NB4 (cell line): ENCODE measurements around the gene IPPK.

Source experiments
- DNase-seq: peaks from one replicate; pipeline ENCODE4 v3.0.0; 2010; ENCODE audit warnings: low read depth
- H3K4me3 ChIP-seq: one replicate; pipeline ENCODE4 v1.5.1; 2011; ENCODE audit warnings: mild to moderate bottlenecking, low read depth, low read length, moderate library complexity
- MYC ChIP-seq: IDR thresholded peaks from 2 replicates; pipeline ENCODE4 v1.6.1; 2011; ENCODE audit warnings: low read depth, low read length
- POLR2A ChIP-seq: IDR thresholded peaks from 2 replicates; pipeline ENCODE4 v1.6.1; 2011; ENCODE audit warnings: mild to moderate bottlenecking; ENCODE audit not compliant: insufficient read length; ENCODE audit errors: extremely low read depth
- TF ChIP-seq, protein P1 (sequence below): IDR thresholded peaks from one replicate; pipeline ENCODE4 v1.5.1; 2012; ENCODE audit warnings: low read depth, low read length
- TF ChIP-seq, protein P2 (sequence below): IDR thresholded peaks from 2 replicates; pipeline ENCODE4 v1.6.1; 2011; ENCODE audit warnings: low read depth, low read length

IPPK gene

GRCh38 chr9:92649007-92649406 lies 20.9 kb downstream of the IPPK start:
- no peak for TF ChIP-seq MYC
- TF ChIP-seq, protein P1, sequence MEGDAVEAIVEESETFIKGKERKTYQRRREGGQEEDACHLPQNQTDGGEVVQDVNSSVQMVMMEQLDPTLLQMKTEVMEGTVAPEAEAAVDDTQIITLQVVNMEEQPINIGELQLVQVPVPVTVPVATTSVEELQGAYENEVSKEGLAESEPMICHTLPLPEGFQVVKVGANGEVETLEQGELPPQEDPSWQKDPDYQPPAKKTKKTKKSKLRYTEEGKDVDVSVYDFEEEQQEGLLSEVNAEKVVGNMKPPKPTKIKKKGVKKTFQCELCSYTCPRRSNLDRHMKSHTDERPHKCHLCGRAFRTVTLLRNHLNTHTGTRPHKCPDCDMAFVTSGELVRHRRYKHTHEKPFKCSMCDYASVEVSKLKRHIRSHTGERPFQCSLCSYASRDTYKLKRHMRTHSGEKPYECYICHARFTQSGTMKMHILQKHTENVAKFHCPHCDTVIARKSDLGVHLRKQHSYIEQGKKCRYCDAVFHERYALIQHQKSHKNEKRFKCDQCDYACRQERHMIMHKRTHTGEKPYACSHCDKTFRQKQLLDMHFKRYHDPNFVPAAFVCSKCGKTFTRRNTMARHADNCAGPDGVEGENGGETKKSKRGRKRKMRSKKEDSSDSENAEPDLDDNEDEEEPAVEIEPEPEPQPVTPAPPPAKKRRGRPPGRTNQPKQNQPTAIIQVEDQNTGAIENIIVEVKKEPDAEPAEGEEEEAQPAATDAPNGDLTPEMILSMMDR = no peak
- TF ChIP-seq, protein P2, sequence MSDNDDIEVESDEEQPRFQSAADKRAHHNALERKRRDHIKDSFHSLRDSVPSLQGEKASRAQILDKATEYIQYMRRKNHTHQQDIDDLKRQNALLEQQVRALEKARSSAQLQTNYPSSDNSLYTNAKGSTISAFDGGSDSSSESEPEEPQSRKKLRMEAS = no peak
- no peak for TF ChIP-seq POLR2A
- no peak overlapping the region for H3K4me3 ChIP-seq
- DNase-seq = no peak

GRCh38 chr9:92648474-92648971 lies 21.4 kb downstream of the IPPK start:
- H3K4me3 ChIP-seq = no peak overlapping the region
- no peak for DNase-seq
- TF ChIP-seq, protein P1 = no peak
- TF ChIP-seq POLR2A = no peak
- TF ChIP-seq MYC = no peak
- TF ChIP-seq, protein P2 = no peak

DNA sequence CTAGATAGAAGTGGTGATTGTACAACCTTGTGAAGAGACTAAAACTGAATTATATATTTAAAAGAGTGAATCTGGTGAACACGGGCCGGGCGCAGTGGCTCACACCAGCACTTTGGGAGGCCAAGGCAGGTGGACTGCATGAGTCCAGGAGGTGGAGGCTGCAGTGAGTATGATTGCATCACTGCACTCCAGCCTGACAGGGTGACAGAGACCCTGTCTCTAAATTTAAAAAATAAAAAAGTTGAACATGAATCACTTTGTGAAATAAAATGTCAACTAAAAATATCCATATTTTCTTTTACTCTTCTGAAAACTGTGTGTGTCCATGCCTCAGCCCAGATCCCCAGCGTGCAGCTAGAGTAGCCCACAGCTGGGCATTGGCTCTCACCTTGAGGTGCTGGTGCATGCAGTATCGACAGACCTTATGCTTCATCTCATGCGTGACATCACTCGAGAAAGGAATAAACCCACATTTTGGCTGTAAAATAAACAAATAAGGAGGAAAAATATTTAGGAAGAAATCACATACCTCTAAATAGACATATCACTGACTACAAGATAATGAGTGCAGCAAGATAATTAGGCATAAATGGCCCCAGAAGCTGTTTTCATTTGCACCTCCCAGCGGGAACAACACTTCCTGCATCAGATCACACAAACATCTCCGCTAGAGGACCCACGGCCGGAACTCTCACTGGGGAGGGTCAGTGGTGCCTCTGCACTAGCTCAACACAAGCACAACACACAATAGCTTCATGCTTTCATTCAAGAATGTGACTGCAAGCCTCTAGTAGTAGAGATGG lies 22.1 kb downstream of the IPPK start:
- TF ChIP-seq, protein P1 = no peak
- TF ChIP-seq, protein P2 = no peak
- TF ChIP-seq MYC (no peak), POLR2A (no peak)
- DNase-seq = no peak
- no peak overlapping the region for H3K4me3 ChIP-seq

DNA sequence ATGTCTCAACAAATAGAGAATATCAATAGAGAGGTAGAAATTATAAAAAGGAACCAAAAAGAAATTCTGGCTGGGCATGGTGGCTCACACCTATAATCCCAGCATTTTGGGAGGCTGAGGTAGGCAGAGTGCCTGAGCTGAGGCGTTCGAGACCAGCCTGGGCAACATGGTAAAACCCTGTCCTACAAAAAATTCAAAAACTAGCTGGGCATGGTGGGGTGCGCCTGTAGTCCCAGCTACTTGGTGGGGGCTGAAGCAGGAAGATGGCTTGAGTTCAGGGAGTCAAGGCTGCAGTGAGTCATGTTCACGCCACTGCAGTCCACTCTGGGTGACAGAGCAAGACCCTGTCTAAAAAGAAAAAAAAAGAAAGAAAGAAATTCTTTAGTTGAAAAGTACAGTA lies 24.9 kb downstream of the IPPK start:
- TF ChIP-seq MYC = no peak
- TF ChIP-seq, protein P1 = no peak
- TF ChIP-seq, protein P2 = no peak
- no peak for TF ChIP-seq POLR2A
- no peak for DNase-seq
- H3K4me3 ChIP-seq = no peak overlapping the region

DNA sequence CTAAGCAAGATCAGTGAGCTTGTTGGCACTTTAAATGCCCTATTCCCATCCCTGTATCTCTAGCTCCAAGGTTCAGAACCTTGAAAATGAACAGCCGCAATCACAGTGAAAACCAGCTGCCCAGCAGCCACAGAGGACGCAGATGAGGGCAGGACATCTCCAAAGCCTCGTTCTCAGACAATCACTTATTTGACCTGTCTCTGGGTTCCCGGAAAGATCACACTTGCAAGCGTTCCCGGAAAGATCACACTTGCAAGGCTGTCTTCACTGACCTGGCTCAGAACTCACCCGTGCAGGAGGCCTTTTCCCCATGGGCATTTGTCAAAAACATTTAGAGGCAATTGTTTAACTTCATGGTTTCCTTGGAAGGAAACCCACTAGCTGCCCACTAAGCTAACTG lies 25.7 kb downstream of the IPPK start:
- DNase-seq = no peak
- TF ChIP-seq, protein P2 = no peak
- TF ChIP-seq MYC (no peak), POLR2A (no peak)
- TF ChIP-seq, protein P1 = no peak
- no peak overlapping the region for H3K4me3 ChIP-seq

DNA sequence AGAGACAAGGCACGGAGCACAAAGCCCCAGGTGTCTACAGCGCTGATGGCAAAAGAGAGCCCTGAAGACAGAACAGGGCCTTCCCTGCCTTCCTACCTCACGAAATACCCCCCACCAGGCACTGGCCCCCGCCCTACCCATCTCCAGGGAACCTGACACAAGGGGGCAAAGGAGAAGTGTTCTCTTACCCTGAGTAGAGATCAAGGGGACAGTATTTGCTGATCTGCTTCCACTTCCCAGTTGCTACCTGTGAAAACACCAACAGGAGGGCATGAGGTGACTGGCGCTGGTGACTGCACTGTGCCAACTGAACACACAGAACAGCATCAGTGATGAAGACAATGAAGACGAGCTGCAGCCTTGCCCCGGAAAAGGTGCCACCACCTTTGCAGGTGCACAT lies 27.4 kb downstream of the IPPK start:
- DNase-seq = no peak
- TF ChIP-seq POLR2A (no peak), MYC (no peak)
- TF ChIP-seq, protein P1 = no peak
- TF ChIP-seq, protein P2 = no peak
- H3K4me3 ChIP-seq = no peak overlapping the region
